Stomach (tissue), 4 donors: ENCODE measurements around the gene BAIAP3.

ENCODE experiments used
- CTCF ChIP-seq, 7 experiments: fragments of 450-650 bp in 4 of 7; fragments of 200-600 bp in 3 of 7; sonication (generic) in 3 of 7; IDR thresholded peaks; one replicate each; pipeline ENCODE4 v1.5.1; 2016 to 2019; ENCODE audit warnings: antibody characterized with exemption in 7 of 7, control low read depth in 2 of 7, mild to moderate bottlenecking in 1 of 7
- EP300 ChIP-seq: sonication (generic); formaldehyde crosslinking; IDR thresholded peaks from one replicate; pipeline ENCODE4 v1.6.1; 2017; ENCODE audit warnings: antibody characterized with exemption
- POLR2A ChIP-seq, 4 donors: fragments of 450-650 bp; IDR thresholded peaks; one replicate each; pipeline ENCODE4 v1.6.1; 2016; ENCODE audit warnings: antibody characterized with exemption in 4 of 4, control low read depth in 2 of 4, mild to moderate bottlenecking in 1 of 4, moderate library complexity in 1 of 4
- POLR2AphosphoS5 ChIP-seq, 3 donors: sonication (generic); formaldehyde crosslinking; IDR thresholded peaks; one replicate each; pipeline ENCODE4 v1.6.1; 2016; ENCODE audit warnings: antibody characterized with exemption in 3 of 3

DNA sequence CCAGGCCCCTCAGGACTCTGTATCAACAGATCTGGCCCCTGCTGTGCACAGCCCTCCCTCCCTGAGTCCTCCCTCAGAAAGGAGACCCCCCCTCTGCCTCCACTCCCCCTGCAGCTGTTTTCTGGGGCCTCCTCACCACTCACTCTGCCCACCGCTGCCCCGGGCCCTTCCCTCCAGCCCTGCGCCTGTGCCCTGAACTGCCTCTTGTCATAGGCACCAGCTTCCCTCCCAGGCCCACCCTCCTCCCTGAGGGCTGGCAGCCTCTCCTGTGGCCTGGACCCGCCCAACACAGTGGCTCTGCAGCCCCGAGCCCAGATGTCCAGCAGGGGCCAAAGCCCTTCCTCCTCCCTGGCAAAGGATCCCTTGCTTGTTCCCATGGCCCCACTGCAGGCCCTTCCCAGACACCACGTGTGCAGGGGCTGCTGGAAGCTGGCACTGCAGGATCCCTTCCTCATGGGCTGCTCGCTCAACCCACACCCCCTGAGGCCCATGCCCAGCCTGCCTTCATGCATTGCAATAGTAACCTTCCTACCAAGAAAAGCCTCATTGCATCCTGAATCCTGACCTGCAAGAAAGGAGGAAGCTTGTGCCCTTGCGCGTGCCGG lies 44.1 kb downstream of the BAIAP3 start:
- no peak for TF ChIP-seq CTCF (IDR thresholded peaks at IDR 0.05)
- TF ChIP-seq EP300: no peak
- TF ChIP-seq POLR2A (IDR thresholded peaks at IDR 0.05): no peak
- no peak for TF ChIP-seq POLR2AphosphoS5 (IDR thresholded peaks at IDR 0.05)
